Karpas-422 (cell line): ENCODE data around the gene CD84. TPM values are rescaled to one million over a fixed set of nuclear protein-coding genes. Genes with fewer than 3 reads are reported as not detected.
"Not testable (repeated sequence)": the region's sequence is repeated elsewhere in the genome, so short reads cannot be mapped to it uniquely, and the experiment has no call there.

Experiments
- DNase-seq: peaks from one replicate; pipeline ENCODE4 v3.0.0-alpha.2; 2015
- H2AFZ ChIP-seq: fragments of 200-600 bp; sonication (generic); 2 replicates; pipeline ENCODE4 v1.6.1; 2014; ENCODE audit warnings: antibody characterized with exemption, low read length, mixed read lengths
- H3K27ac ChIP-seq: fragments of 200-600 bp; sonication (generic); 2 replicates; pipeline ENCODE4 v1.5.1; 2014; ENCODE audit warnings: mild to moderate bottlenecking, low read length, moderate library complexity
- H3K27me3 ChIP-seq: fragments of 200-600 bp; sonication (generic); 2 replicates; pipeline ENCODE4 v1.6.1; 2014; ENCODE audit warnings: low read length, mixed read lengths
- H3K36me3 ChIP-seq: fragments of 200-600 bp; sonication (generic); 2 replicates; pipeline ENCODE4 v1.6.1; 2014; ENCODE audit warnings: low read length, mixed read lengths; ENCODE audit not compliant: insufficient read depth
- H3K4me1 ChIP-seq: fragments of 200-600 bp; sonication (generic); 2 replicates; pipeline ENCODE4 v1.6.1; 2014; ENCODE audit warnings: mild to moderate bottlenecking, low read length, mixed read lengths
- H3K4me2 ChIP-seq: fragments of 200-600 bp; sonication (generic); 2 replicates; pipeline ENCODE4 v1.6.1; 2014; ENCODE audit warnings: low read length, low read depth, mild to moderate bottlenecking; ENCODE audit not compliant: poor library complexity, severe bottlenecking
- H3K4me3 ChIP-seq: fragments of 200-600 bp; sonication (generic); 2 replicates; pipeline ENCODE4 v1.5.1; 2014; ENCODE audit warnings: mild to moderate bottlenecking, antibody characterized with exemption, low read length, mixed read lengths
- H3K79me2 ChIP-seq: fragments of 200-600 bp; sonication (generic); 2 replicates; pipeline ENCODE4 v1.6.1; 2014; ENCODE audit warnings: mild to moderate bottlenecking, low read length, mixed read lengths
- H3K9ac ChIP-seq: fragments of 200-600 bp; sonication (generic); 2 replicates; pipeline ENCODE4 v1.6.0; 2014; ENCODE audit warnings: low read length
- H3K9me2 ChIP-seq: fragments of 200-600 bp; sonication (generic), shearing (Covaris generic); replicated peaks from 2 replicates; pipeline ENCODE4 v1.6.0; 2014; ENCODE audit warnings: mild to moderate bottlenecking, low read length, moderate library complexity; ENCODE audit not compliant: insufficient read depth
- H3K9me3 ChIP-seq: fragments of 300-700, 200-600 bp; sonication (generic); 2 replicates; pipeline ENCODE4 v1.6.1; 2014; ENCODE audit warnings: low read length, mixed read lengths
- H4K20me1 ChIP-seq: fragments of 200-600 bp; sonication (generic); 2 replicates; pipeline ENCODE4 v1.6.1; 2014; ENCODE audit warnings: mild to moderate bottlenecking, antibody characterized with exemption, low read length, low read depth; ENCODE audit not compliant: insufficient read depth
- total RNA-seq: library from RNA; depleted of rRNA; stranded (reverse); fragments of >200 nt; shearing (Covaris generic); gene quantifications from 2 replicates; pipeline ENCODE4 v1.2.3, GENCODE V29; 2014; ENCODE audit warnings: low replicate concordance

Gene CD84
- total RNA-seq, 1 experiment from 2014 or later = 29.4 TPM

GRCh38 chr1:160588468-160588867 is 9.2 kb upstream of the CD84 start:
- no peak overlapping the region for H3K9ac ChIP-seq
- no peaks in the 10 kb centered on the region for H3K9me2 ChIP-seq
- no peak overlapping the region for H3K27ac ChIP-seq
- H3K9me3 ChIP-seq = no peaks in the 10 kb centered on the region
- no peak overlapping the region for H3K4me3 ChIP-seq
- peaks cover 4% of the 10 kb centered on the region for H3K4me1 ChIP-seq
- no peaks in the 10 kb centered on the region for H3K36me3 ChIP-seq
- no peak overlapping the region for H3K4me2 ChIP-seq
- H2AFZ ChIP-seq = no peak overlapping the region
- no peak for DNase-seq
- H4K20me1 ChIP-seq = no peaks in the 10 kb centered on the region
- no peaks in the 10 kb centered on the region for H3K79me2 ChIP-seq
- no peaks in the 10 kb centered on the region for H3K27me3 ChIP-seq

DNA sequence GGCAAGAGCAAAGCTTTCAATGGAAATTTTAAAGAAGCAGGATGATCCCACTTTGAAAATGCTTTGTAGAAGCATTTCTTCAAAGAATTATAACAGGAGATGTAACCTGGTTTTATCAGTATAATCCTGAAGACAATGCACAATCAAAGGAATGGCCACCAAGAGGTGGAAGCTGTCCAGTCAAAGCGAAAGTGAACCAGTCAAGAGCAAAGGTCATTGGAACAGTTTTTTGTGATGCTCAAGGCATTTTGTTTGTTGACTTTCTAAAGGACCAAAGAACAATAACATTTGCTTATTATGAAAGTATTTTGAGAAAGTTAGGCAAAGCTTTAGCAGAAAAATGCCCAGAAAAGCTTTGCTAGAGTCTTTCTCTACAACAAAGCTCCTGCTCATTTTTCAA is 5.5 kb upstream of the CD84 start:
- no peaks in the 10 kb centered on the region for H3K27me3 ChIP-seq
- no peaks in the 10 kb centered on the region for H3K9me2 ChIP-seq
- H3K36me3 ChIP-seq = no peaks in the 10 kb centered on the region
- H3K79me2 ChIP-seq = no peaks in the 10 kb centered on the region
- no peak overlapping the region for H3K4me2 ChIP-seq
- peaks cover 6% of the 10 kb centered on the region for H3K4me1 ChIP-seq
- H3K9ac ChIP-seq = no peak overlapping the region
- no peak overlapping the region for H3K4me3 ChIP-seq
- H3K9me3 ChIP-seq = no peaks in the 10 kb centered on the region
- DNase-seq = no peak
- no peak overlapping the region for H3K27ac ChIP-seq
- no peaks in the 10 kb centered on the region for H4K20me1 ChIP-seq
- H2AFZ ChIP-seq = no peak overlapping the region

- DNase-seq, H3K79me2 ChIP-seq, H3K27ac ChIP-seq, H3K9me3 ChIP-seq, H3K36me3 ChIP-seq, H3K9me2 ChIP-seq, H3K9ac ChIP-seq, H4K20me1 ChIP-seq, H2AFZ ChIP-seq, H3K27me3 ChIP-seq, H3K4me3 ChIP-seq, H3K4me2 ChIP-seq: not testable (repeated sequence)
- H3K4me1 ChIP-seq = peaks cover 24% of the 10 kb centered on the region
These were observed 3.7 kb upstream of the CD84 start for GRCh38 chr1:160582976-160583375.

- H3K9me2 ChIP-seq = no peaks in the 10 kb centered on the region
- peaks cover 35% of the 10 kb centered on the region for H3K4me1 ChIP-seq
- no peak overlapping the region for H3K4me3 ChIP-seq
- H4K20me1 ChIP-seq = no peaks in the 10 kb centered on the region
- no peak overlapping the region for H3K4me2 ChIP-seq
- peaks cover 17% of the 10 kb centered on the region for H3K79me2 ChIP-seq
- no peaks in the 10 kb centered on the region for H3K36me3 ChIP-seq
- no peak overlapping the region for H3K9ac ChIP-seq
- H3K9me3 ChIP-seq = no peaks in the 10 kb centered on the region
- DNase-seq = no peak
- H3K27me3 ChIP-seq = no peaks in the 10 kb centered on the region
- no peak overlapping the region for H2AFZ ChIP-seq
- no peak overlapping the region for H3K27ac ChIP-seq
These were observed 2.7 kb upstream of the CD84 start for GRCh38 chr1:160581961-160582360.

DNA sequence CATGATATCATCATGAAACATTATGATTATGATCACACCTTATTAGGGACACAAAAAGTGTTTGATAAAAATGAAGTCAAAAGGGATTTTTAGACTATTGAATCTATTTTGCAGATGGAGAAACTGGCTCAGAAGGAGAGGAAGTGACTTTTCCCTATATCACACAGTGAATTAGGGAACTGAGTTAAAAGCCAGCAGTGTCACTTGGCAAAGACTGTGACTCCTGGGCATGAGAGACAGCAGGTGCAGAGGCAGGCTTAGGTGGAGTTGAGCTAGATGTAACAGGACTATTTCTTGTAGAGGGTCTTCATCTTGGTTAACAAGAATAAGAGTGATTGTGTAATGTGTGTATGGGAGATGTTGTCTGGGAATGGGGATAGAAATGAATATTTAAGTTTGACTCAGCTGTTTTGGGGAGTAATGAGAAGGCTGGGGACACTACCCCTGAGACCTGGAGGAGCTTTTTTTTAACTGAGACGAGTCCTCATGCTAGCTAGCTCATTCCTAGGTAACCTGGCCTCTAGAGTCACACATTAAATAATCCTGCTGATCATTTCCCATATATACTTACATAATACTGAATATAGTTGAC is 1.0 kb upstream of the CD84 start:
- peaks cover 30% of the 10 kb centered on the region for H3K79me2 ChIP-seq
- no peaks in the 10 kb centered on the region for H3K36me3 ChIP-seq
- no peaks in the 10 kb centered on the region for H3K27me3 ChIP-seq
- H3K4me2 ChIP-seq = peak overlapping the region; percentile 7
- no peaks in the 10 kb centered on the region for H4K20me1 ChIP-seq
- peak overlapping the region; percentile 15; the same call in 1 of the 2 replicates for H2AFZ ChIP-seq
- H3K9me3 ChIP-seq = no peaks in the 10 kb centered on the region
- no peak overlapping the region for H3K27ac ChIP-seq
- no peaks in the 10 kb centered on the region for H3K9me2 ChIP-seq
- no peak overlapping the region for H3K9ac ChIP-seq
- peaks cover 51% of the 10 kb centered on the region for H3K4me1 ChIP-seq
- H3K4me3 ChIP-seq = no peak overlapping the region
- DNase-seq = no peak

DNA sequence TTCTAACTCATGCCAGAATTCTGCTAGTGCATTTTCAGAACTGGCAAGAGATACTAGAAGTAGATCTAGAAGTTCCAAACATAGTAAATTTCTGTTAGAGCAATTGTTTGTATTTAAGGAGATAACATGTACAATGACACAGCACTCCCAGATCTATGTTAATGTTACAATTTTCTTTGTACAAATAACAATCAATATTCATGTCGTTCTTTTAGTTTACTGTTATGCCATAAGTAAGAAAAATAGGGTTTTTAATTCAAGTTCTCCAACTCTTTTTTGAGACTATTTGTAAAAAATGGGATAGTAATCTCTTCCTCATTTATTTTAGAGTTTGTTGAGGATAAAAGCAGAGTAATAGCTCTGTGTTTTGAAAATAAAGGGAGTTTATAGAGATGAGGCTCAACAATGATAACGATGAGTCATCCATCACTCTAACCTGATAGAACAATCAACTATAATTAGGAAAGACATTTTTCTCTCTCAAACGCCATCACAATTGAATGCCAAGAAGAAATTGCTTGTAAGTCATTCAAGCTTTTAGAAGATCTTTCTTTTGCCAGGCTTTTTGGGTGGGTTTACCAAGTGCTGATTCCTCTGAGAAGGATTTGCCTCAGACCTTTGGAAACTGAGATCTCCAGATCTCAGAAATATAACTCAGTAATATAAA is 638 bp downstream of the CD84 start:
- Histone ChIP-seq H3K27me3 (no peaks in the 10 kb centered on the region), H3K4me2 (peak overlapping the region; percentile 83), H3K79me2 (peaks cover 40% of the 10 kb centered on the region), H3K4me3 (peak overlapping the region; percentile 66), H3K9ac (peak overlapping the region; percentile 72), H4K20me1 (no peaks in the 10 kb centered on the region), H3K4me1 (peaks cover 58% of the 10 kb centered on the region), H3K9me2 (no peaks in the 10 kb centered on the region), H3K36me3 (no peaks in the 10 kb centered on the region), H3K27ac (peak overlapping the region; percentile 80), H2AFZ (peak overlapping the region; percentile 38), H3K9me3 (no peaks in the 10 kb centered on the region)
- DNase-seq = peak; percentile 55

DNA sequence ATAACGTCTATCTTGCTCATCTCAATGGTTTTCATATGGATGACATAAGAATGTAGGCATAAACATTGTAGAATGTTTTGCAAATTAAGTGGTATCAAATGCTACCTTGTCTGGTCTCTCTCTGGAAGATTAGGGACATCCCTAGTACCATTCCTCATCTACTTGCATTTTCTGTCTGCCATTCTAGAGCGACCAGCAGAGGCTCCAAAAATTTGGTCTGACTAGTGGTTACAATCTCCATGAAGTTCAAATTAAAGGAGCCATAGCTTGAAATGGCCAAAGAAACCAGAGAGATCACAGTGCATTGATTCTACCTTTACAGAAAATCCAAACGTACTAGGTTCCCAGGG is 1.1 kb downstream of the CD84 start:
- Histone ChIP-seq H3K4me2 (peak overlapping the region; percentile 83), H3K27ac (peak overlapping the region; percentile 80), H3K27me3 (no peaks in the 10 kb centered on the region), H3K79me2 (peaks cover 44% of the 10 kb centered on the region), H3K9me3 (no peaks in the 10 kb centered on the region), H3K9me2 (no peaks in the 10 kb centered on the region), H3K36me3 (no peaks in the 10 kb centered on the region), H2AFZ (0 out of 2 replicates have a peak overlapping the region, but pooled peaks have one; percentile 5), H3K4me3 (peak overlapping the region; percentile 66), H3K9ac (peak overlapping the region; percentile 72), H4K20me1 (no peaks in the 10 kb centered on the region), H3K4me1 (peaks cover 58% of the 10 kb centered on the region)
- DNase-seq = peak; percentile 65

DNA sequence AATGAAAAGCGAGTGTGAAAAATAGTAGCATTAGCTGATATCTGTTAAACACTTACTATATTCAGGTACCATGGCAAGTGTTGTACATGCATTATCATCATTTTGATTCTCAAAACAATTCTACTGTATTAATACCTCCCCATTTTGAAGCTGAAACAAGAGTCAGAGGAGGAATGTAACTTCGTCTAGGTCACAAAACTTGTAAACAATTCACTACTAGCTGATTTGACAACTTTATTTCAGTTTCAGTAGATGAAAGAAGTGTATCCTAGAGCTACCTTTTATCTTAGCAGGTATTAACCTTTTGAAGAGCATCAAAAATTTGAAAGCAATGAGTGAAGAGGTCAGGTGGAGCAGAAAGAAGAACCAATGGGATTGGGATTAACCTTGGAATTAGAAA is 1.6 kb downstream of the CD84 start:
- no peaks in the 10 kb centered on the region for H3K36me3 ChIP-seq
- no peaks in the 10 kb centered on the region for H3K9me2 ChIP-seq
- H2AFZ ChIP-seq = no peak overlapping the region
- H3K27ac ChIP-seq = peak overlapping the region; percentile 80
- peaks cover 47% of the 10 kb centered on the region for H3K79me2 ChIP-seq
- DNase-seq = no peak
- H3K4me3 ChIP-seq = peak overlapping the region; percentile 66
- no peaks in the 10 kb centered on the region for H3K9me3 ChIP-seq
- H3K9ac ChIP-seq = peak overlapping the region; percentile 72
- H3K4me2 ChIP-seq = peak overlapping the region; percentile 83
- H3K27me3 ChIP-seq = no peaks in the 10 kb centered on the region
- no peaks in the 10 kb centered on the region for H4K20me1 ChIP-seq
- peaks cover 58% of the 10 kb centered on the region for H3K4me1 ChIP-seq
